Activated T-helper 17 cell treated with anti-CD3 and anti-CD28 coated beads, Interleukin-2, amount 50 U/mL, for 72 hours (primary cell): ENCODE results near the gene FMN1. TPM values are rescaled to one million over a fixed set of nuclear protein-coding genes. Genes with fewer than 3 reads are reported as not detected.

Experiments
- ATAC-seq: fragments of 150-1000 bp; cut with Tn5 transposase; replicated peaks from 2 replicates; pipeline ENCODE4 v1.10.0; 2021; ENCODE audit warnings: mild to moderate bottlenecking, moderate library complexity
- H3K27ac Mint-ChIP-seq: one replicate; pipeline ENCODE4 v1.8.0; 2022; ENCODE audit warnings: mixed read lengths
- H3K27me3 Mint-ChIP-seq: one replicate; pipeline ENCODE4 v1.8.0; 2022; ENCODE audit warnings: mixed read lengths
- H3K36me3 Mint-ChIP-seq: one replicate; pipeline ENCODE4 v1.8.0; 2022; ENCODE audit warnings: low read depth, mild to moderate bottlenecking, mixed read lengths
- H3K4me1 Mint-ChIP-seq: one replicate; pipeline ENCODE4 v1.8.0; 2022; ENCODE audit warnings: mixed read lengths
- H3K4me3 Mint-ChIP-seq: one replicate; pipeline ENCODE4 v1.8.0; 2022; ENCODE audit warnings: mild to moderate bottlenecking, mixed read lengths
- H3K9me3 Mint-ChIP-seq: one replicate; pipeline ENCODE4 v1.8.0; 2022; ENCODE audit warnings: mixed read lengths
- total RNA-seq, 2 donors: library from RNA; stranded (reverse); gene quantifications; one replicate each; pipeline ENCODE4 v1.2.3, GENCODE V29; 2022

FMN1 gene
- total RNA-seq, 2 donors from 2014 or later = 1.0 to 2.0 TPM

DNA sequence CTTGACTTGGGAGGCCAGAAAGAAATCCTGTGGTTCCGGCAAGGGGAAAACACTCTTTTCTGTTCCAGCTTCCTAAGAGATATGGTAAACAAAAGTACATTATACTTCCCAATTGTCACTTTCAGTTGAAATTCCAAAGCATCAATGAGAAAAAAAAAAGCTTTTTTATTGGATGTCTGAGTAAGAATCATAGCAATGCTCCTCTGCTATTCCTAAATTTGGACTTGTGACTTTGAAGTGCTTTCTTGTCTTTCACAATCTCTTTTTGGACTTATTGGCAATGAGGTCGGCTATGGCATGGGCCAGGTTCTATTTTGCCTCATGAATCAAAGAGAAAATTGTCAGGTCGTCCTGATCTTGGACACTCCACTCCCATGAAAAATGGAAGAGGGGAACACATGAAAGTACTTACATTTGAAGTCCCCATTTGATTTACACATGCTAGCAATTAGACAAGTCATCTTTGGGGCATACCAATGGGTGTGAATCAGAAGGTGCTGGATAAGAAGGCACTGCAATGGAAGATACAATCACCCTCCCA is 306.2 kb downstream of the FMN1 start:
- H3K36me3 Mint-ChIP-seq = peaks cover 5% of the 10 kb centered on the region
- H3K4me1 Mint-ChIP-seq = no peaks in the 10 kb centered on the region
- no peak overlapping the region for H3K4me3 Mint-ChIP-seq
- ATAC-seq = no peak
- H3K27ac Mint-ChIP-seq = no peak overlapping the region
- H3K27me3 Mint-ChIP-seq = no peaks in the 10 kb centered on the region
- no peaks in the 10 kb centered on the region for H3K9me3 Mint-ChIP-seq

DNA sequence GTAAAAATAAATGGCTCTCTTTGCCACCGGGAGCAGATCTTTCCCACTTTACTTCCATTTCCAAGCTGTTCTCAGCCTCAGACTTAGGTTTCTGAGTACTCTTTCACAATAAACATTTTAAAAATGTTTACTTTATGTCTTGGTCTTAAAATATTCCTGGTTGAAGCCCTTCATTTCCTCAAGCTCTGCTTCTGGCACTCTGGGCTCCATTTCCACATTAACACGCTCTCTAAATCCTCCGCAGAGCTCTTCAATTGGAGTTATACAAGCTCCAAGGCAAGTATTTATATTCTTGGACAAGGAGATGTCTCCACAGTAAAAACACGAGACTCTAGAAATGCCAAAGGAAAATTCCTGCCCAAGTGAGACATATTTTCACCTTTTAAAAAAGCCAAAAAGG is 307.4 kb downstream of the FMN1 start:
- peaks cover 5% of the 10 kb centered on the region for H3K36me3 Mint-ChIP-seq
- ATAC-seq = no peak
- no peaks in the 10 kb centered on the region for H3K9me3 Mint-ChIP-seq

DNA sequence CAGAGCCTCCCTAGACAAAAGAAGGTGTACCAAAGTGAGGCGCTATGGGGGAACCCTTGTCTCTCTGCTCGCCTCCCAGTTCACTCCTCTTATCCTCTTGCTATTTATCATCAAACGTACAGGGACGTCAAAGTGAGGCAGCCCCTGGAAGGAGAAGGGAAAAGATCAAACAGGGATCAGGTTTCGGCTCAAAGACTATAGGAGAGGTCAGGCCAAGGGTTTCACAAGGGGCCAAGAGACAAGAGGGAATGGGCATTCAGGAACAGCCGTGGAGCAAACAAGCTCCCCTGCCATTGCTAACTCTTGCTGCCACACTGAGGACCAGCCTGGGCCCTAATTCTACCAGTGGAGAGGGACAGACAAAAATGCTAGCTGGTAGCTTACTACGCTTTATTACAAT is 308.1 kb downstream of the FMN1 start:
- H3K4me3 Mint-ChIP-seq = no peak overlapping the region
- no peak overlapping the region for H3K27ac Mint-ChIP-seq
- peaks cover 5% of the 10 kb centered on the region for H3K36me3 Mint-ChIP-seq
- no peaks in the 10 kb centered on the region for H3K4me1 Mint-ChIP-seq
- H3K9me3 Mint-ChIP-seq = no peaks in the 10 kb centered on the region
- H3K27me3 Mint-ChIP-seq = no peaks in the 10 kb centered on the region
- no peak for ATAC-seq

More for the DNA sequence above, 307.4 kb downstream of the FMN1 start:
- Mint-ChIP-seq H3K4me3 (no peak overlapping the region), H3K4me1 (no peaks in the 10 kb centered on the region), H3K27ac (no peak overlapping the region), H3K27me3 (no peaks in the 10 kb centered on the region)

DNA sequence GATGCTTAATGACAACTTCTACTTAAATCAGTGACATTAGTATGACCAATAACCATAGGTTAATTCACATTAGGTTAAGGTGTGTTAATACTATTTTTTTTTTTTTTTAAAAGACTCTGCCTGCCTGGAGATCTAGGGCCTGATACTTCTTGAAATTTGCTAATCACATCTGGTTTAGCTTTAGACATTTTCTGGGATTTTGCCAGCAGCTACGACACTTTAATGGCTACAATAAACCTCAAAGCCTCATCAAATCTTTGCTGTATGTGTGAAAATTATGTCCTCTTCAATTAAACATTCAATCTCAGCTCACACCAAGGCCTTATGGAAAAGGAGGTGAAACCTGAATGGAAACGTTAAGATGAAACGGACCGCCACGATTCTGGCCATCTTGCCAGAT is 308.8 kb downstream of the FMN1 start:
- no peak overlapping the region for H3K27ac Mint-ChIP-seq
- no peaks in the 10 kb centered on the region for H3K4me1 Mint-ChIP-seq
- H3K36me3 Mint-ChIP-seq = peaks cover 5% of the 10 kb centered on the region
- H3K9me3 Mint-ChIP-seq = no peaks in the 10 kb centered on the region
- H3K27me3 Mint-ChIP-seq = no peaks in the 10 kb centered on the region
- H3K4me3 Mint-ChIP-seq = no peak overlapping the region
- no peak for ATAC-seq

DNA sequence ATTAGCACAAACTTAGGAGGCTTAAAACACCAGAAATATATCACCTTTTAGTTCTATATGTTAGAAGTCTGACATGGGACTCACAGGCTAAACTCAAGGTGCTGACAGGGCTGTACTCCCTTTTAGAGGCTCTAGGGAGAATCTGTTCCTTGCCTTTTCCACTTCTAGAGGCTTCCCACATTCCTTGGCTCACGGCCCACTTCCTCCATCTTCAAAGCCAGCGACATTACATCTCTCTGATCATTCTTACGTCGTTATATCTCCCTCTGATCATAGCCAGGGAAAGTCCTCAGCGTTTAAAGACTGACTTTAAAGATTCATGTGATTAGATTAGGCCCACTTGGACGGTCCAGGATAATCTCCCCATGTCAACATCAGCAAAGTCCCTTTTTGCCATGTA is 310.4 kb downstream of the FMN1 start:
- H3K27me3 Mint-ChIP-seq = no peaks in the 10 kb centered on the region
- no peak for ATAC-seq
- H3K4me1 Mint-ChIP-seq = no peaks in the 10 kb centered on the region

DNA sequence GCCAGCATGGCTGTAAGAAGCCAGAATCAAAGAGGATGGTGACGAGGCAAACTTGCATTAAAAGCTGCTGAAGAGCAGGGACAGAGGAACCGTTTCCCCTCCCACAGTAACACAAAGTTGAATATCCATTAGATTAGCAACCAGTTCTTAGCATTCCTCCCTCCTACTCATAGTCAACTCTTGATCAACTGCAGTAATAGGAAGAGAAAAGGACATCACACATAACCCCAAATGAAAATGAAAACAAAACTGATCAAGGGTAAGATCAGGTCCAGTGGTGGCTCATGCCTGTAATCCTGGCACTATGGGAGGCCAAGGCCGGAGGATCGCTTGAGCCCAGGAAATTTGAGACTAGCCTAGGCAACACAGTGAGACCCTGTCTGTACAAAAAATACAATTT is 311.6 kb downstream of the FMN1 start:
- H3K27ac Mint-ChIP-seq = no peak overlapping the region
- no peak for ATAC-seq
- no peaks in the 10 kb centered on the region for H3K9me3 Mint-ChIP-seq
- H3K4me3 Mint-ChIP-seq = no peak overlapping the region
- H3K4me1 Mint-ChIP-seq = peaks cover 5% of the 10 kb centered on the region
- peaks cover 13% of the 10 kb centered on the region for H3K36me3 Mint-ChIP-seq
- H3K27me3 Mint-ChIP-seq = no peaks in the 10 kb centered on the region

More for the DNA sequence above, 310.4 kb downstream of the FMN1 start:
- no peak overlapping the region for H3K27ac Mint-ChIP-seq
- H3K36me3 Mint-ChIP-seq = peaks cover 13% of the 10 kb centered on the region
- H3K9me3 Mint-ChIP-seq = no peaks in the 10 kb centered on the region
- H3K4me3 Mint-ChIP-seq = no peak overlapping the region

DNA sequence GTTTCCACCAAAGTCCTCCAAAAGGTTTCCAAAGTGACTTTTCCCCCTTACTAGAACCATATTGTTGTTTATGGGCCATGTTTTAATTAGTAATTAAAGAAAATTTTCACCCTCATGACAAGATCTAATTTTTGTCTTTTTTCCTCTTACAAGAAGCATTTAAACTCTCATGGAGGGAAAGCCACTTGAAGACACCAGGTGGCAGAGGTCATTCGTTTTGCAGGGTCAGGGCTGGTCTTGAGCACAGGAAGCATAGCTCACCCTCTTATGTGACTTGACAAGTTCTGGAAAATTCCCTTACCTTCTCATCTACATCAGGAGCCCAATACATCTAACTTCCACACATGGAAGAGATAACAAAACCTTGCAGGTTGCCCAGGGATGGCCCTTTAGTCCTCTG is 313.0 kb downstream of the FMN1 start:
- no peak for ATAC-seq
- H3K36me3 Mint-ChIP-seq = peaks cover 13% of the 10 kb centered on the region
- peaks cover 5% of the 10 kb centered on the region for H3K4me1 Mint-ChIP-seq
- no peaks in the 10 kb centered on the region for H3K27me3 Mint-ChIP-seq
- no peaks in the 10 kb centered on the region for H3K9me3 Mint-ChIP-seq
- H3K4me3 Mint-ChIP-seq = no peak overlapping the region
- H3K27ac Mint-ChIP-seq = peak overlapping the region; percentile 61

DNA sequence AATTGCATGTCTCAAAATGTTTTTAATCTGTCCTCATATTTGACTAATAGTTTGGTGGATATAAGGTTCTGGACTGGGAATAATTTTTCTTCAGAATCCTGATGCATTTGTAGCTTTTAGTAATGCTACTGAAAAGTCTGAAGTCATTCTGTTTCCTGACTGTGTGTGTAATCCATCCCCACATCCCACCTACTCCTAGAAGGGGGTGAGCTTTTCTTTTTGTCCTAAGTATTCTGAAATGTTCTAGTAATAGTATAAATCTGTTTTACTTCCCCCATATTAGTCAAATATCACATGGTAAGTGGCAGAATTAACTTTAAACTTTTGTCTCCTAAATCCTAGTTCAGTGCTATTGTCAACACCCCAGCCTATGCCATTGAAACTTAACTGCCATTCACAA is 313.9 kb downstream of the FMN1 start:
- H3K27ac Mint-ChIP-seq = no peak overlapping the region
- H3K4me1 Mint-ChIP-seq = peaks cover 5% of the 10 kb centered on the region
- H3K36me3 Mint-ChIP-seq = peaks cover 8% of the 10 kb centered on the region
- no peaks in the 10 kb centered on the region for H3K9me3 Mint-ChIP-seq
- no peaks in the 10 kb centered on the region for H3K27me3 Mint-ChIP-seq
- no peak for ATAC-seq
- no peak overlapping the region for H3K4me3 Mint-ChIP-seq

DNA sequence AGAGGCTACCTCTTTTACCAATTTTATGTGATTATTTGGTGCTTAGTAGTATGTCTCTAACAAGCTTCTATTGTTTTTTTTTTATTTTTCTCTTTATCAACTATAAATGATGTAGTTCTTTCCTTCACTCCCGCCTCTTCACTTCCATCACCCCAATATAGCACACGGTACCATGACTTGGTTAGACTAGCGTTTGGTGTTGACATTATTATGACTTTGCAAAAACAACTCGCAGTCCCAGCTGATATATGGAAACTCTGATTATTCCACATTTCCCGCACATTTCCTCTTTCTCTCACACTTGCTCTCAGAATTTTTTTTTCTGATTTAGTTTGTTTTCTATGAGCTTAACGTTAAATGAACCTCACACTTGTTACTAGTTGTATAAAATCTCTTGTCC is 314.5 kb downstream of the FMN1 start:
- Mint-ChIP-seq H3K9me3 (no peaks in the 10 kb centered on the region), H3K36me3 (peaks cover 8% of the 10 kb centered on the region), H3K27me3 (no peaks in the 10 kb centered on the region), H3K4me1 (peaks cover 5% of the 10 kb centered on the region), H3K4me3 (no peak overlapping the region), H3K27ac (no peak overlapping the region)
- ATAC-seq = no peak

DNA sequence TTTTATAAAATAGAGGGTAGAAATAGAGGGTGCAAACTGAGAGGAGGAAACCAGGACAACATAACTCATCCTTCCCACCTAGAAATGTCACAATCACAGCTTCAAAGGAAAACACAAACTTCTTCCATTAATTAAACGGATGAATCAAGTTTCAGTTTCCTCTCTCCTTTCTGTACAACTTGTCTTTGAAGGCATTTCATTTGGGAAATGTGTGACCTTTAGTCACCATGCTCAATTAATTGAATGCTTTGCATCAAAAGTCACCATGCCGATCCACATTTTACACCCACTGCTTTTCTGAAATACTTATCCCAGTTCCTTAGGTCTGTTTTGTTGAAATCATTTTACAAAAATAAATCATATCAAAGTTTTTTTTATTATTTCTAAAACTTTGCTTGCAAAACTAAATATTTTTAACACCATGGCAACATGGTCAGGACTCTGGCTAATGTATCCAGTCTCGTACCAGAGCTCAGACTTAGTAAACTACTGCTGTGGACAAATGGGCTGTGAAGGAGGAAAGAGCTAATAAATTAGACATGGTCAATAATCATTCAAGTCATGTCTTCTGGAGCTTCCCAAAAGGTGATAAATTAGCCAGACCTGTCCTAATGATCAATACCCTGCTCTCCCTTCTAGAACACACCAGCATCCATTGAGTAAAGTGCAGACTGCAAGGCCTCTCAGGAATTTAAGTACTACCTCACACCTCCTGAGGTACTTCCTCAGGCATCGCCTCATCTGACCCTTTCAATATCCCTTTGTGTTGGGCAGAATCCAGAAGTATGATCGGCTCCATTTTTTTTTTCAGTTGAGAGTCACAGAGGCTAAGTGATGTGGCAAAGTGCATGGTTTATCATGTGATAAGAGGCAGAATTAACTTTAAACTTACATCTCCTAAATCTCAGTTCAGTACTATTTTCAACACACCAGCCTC is 315.4 kb downstream of the FMN1 start:
- no peak overlapping the region for H3K4me3 Mint-ChIP-seq
- H3K27me3 Mint-ChIP-seq = no peaks in the 10 kb centered on the region

DNA sequence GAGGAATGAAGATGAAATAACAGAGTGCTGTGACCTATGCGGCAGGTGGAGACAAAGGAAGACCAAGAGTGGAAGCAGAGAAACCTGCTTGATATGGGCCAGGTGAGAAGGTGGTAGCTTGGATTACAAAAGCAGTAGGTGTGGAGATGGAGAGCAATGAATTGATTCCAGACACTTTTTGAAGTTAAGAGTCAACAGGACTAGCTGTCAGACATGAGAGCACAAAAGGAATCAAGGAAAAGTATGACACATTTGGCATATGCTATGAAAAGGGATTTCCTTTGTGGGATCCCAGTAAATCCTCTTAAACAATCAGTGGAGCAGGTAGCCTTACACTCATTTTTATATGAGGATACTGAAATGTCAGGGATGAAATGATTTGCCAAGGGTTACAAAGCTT is 316.2 kb downstream of the FMN1 start:
- ATAC-seq = no peak
- Mint-ChIP-seq H3K9me3 (no peaks in the 10 kb centered on the region), H3K27ac (peak overlapping the region; percentile 3), H3K4me3 (no peak overlapping the region), H3K4me1 (peaks cover 5% of the 10 kb centered on the region), H3K36me3 (peaks cover 8% of the 10 kb centered on the region), H3K27me3 (no peaks in the 10 kb centered on the region)

More for the DNA sequence above, 315.4 kb downstream of the FMN1 start:
- Mint-ChIP-seq H3K36me3 (peaks cover 8% of the 10 kb centered on the region), H3K4me1 (peaks cover 5% of the 10 kb centered on the region), H3K9me3 (no peaks in the 10 kb centered on the region), H3K27ac (no peak overlapping the region)
- peak; percentile 19 for ATAC-seq

DNA sequence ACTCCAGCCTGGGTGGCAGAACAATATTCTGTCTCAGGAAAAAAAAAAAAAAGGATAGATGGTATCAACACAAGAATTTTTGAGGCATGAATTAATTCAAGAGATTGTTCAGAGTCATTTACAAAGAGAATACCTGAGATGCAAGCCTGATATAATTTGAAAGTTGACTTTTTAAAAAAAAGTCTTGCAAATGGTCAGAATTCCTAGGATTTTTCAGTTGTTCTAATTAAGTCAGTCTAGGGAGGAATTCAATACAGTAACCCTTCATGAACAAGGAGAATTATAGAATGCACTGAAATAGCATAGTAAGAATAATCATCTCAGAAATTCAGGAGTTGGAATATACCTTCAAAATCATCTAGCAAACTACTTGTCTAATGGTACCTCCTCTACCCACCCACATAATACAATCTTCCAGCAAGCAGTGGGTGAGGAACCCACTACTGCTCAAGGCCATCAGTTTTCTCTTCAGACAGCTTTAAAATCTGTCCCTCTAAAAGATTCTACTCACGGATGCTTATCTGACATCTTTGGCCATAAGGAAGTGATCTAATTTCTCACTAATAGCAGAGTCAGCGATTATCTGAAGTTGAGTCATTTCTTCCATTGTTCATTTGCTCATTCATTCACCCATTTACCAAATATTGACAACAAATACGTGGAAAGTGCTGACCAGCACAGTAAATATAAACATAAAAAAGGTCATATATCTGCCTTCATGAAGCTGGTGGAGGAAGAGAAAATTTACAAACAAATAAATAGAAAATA is 317.1 kb downstream of the FMN1 start:
- H3K27me3 Mint-ChIP-seq = no peaks in the 10 kb centered on the region
- H3K4me1 Mint-ChIP-seq = peaks cover 5% of the 10 kb centered on the region
- H3K36me3 Mint-ChIP-seq = peaks cover 8% of the 10 kb centered on the region
- ATAC-seq = no peak
- H3K27ac Mint-ChIP-seq = no peak overlapping the region
- no peak overlapping the region for H3K4me3 Mint-ChIP-seq
- no peaks in the 10 kb centered on the region for H3K9me3 Mint-ChIP-seq

DNA sequence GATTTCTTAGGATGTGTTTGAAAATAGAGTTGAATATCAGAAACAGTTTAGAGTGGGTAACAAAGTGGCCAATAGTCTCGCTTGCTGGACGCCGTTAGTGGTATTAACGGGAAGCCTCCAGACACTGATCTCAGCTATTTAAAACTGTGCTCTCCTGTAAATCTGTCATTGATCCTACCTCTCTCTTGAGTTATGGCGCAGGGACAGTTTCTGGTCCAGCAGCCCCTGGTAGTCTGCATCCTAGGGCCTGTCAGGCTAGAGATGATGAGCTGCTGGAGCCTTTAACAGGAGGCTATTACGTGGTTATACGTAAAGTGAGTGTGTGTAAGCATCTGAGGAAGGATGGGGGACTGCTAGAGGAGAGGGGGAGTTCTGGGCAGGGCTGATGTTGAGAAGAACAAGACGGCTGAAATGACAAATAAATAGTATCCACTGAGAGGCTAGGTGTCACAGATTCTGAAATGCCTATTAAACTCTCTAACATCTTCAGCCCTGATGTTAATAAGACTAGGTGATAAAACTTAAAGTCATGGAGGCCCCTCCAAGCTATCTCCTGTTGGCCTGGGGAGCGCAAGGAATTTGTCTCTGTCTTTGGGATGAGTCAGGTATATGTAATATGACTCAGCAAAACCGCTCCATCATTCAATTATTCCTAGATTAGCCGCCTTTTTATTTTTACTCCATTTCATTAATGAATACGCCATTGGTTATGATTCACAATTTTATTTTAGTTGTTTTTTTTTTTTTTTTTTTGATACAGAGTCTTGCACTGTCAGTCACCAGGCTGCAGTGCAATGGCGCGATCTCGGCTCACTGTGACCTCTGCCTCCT is 321.0 kb downstream of the FMN1 start:
- no peak for ATAC-seq
- Mint-ChIP-seq H3K4me1 (peaks cover 5% of the 10 kb centered on the region), H3K27ac (no peak overlapping the region), H3K27me3 (no peaks in the 10 kb centered on the region), H3K4me3 (no peak overlapping the region), H3K36me3 (peaks cover 6% of the 10 kb centered on the region), H3K9me3 (no peaks in the 10 kb centered on the region)

DNA sequence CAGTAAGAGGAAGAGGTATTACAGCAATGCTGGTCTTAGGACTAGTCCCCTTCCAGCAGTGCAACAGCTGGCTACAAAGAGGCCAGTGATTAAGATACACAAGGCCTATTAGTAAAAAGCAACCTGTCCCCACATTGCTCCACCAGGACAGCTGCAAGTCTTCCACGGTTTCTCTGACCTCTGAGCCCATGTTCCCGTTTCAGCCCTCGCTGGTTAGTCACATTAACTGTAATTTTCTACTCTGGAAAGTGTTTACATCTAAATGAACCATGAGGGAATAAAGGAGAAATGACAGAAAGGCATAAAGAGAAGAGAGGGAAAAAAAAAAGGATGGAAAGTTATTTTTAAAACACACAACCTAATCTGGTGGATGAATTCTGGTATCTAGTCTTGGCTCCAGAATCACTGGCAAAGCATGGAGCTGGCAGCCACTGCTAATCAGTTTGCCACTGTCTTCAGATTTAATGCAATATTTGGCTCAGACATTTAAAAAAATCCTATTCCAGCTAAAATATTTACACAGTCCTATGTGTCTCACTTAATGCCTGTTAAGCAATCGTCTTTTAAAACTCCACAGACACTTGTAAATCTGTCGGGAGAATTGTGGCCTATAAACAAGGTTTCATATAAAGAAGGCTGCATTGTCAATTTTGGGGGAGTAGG is 321.8 kb downstream of the FMN1 start:
- H3K27ac Mint-ChIP-seq = no peak overlapping the region
- no peak overlapping the region for H3K4me3 Mint-ChIP-seq
- H3K9me3 Mint-ChIP-seq = no peaks in the 10 kb centered on the region
- no peaks in the 10 kb centered on the region for H3K4me1 Mint-ChIP-seq
- ATAC-seq = no peak
- no peaks in the 10 kb centered on the region for H3K27me3 Mint-ChIP-seq
- peaks cover 6% of the 10 kb centered on the region for H3K36me3 Mint-ChIP-seq
